ENCODE measurements around the gene SRPK2.
"Not testable (repeated sequence)": the region's sequence is repeated elsewhere in the genome, so short reads cannot be mapped to it uniquely, and the experiment has no call there.

The SRPK2 gene

GRCh38 chr7:105256761-105257231, 131.9 kb downstream of the SRPK2 start:
- DNase-seq, result no peak

DNA sequence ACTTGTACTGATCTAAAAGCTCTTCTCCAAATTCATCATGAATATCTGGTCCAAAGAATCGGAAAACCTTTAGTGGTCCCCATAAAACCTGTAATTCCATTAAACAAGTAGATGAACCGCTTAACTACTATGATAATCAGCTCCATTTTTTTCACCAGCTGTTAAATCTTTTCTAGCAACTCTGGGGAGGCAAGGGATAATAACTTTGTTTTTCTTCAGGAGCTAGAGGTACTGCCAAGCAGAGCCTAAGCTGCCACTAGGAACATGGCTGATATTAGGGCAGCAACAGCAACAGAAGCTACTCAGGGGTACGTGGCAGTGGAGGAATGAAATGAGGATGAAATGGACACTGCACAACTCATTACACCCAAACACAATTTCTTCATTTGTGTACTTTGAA, 138.0 kb downstream of the SRPK2 start:
- DNase-seq, result no peak

DNA sequence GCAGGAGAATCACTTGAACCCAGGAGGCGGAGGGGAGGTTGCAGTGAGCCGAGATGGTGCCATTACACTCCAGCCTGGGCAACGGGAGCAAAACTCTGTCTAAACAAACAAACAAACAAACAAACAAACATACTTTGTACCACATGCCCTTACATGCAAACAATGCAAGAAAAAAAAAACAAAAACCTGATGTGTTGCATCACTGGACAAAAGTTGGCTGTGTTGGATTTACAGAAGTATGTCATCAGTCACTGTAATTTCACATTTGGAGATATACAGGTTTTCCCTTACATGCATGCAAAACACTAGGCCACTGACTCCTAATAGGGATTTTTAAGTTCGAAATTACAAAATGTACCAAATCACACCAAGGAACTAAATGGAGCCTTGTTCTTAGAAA, 138.5 kb downstream of the SRPK2 start:
- no peak for DNase-seq

DNA sequence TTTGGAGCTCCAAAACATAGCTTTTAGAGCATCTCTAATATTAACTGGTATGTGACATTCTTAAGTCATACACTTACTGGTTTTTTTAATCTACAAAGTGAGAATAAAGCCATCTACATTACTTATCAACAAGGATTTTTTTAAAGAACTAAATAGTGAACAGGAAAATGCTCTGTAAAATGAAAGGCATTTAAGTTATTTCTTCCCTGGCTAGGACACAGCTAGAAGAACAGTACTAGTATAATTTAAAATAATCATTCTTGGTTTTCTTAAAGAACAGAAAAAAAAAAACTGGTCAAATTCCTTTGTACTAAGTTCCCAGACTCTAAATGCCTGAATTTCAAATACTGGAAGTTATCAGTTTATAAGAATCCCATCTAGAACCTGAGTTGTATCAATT, 139.5 kb downstream of the SRPK2 start:
- no peak for DNase-seq

DNA sequence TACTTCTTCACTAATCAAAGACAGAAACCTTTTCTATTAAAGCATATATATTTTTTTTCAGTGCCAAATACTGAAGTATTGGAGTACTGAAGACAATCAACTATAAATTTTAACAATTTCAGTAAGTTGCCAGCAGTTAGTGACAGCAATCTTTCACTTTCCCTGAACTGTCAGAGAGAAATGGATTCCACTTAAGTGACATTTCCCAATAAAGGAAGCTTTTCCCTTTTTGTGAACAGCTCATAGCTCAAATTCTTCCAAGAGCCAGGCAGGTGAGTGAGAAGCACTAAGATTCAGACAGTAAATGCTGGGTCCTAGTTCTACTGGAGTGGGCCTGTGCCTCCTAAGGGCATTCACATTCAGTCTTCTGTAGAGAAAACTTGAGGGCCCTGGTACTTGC, 142.0 kb downstream of the SRPK2 start:
- DNase-seq, result no peak

DNA sequence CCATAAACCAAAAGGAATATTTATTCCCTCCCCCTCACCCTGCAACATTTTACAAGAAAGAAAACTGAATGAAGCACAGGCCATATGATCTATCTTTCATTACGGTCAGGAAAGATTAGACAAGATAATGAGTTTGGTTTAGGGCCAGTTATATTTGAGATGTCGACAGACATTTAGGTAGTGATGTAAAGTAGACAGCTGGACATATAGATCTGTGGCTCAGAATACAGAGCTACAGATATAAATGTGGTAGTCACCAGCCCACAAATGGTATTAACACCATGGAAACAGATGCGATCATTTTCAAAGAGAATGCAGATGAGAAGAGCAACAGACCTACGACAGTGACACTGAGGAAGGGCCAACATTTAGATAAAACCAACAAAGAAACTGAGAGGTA, 142.5 kb downstream of the SRPK2 start:
- peak; percentile 38 for DNase-seq

DNA sequence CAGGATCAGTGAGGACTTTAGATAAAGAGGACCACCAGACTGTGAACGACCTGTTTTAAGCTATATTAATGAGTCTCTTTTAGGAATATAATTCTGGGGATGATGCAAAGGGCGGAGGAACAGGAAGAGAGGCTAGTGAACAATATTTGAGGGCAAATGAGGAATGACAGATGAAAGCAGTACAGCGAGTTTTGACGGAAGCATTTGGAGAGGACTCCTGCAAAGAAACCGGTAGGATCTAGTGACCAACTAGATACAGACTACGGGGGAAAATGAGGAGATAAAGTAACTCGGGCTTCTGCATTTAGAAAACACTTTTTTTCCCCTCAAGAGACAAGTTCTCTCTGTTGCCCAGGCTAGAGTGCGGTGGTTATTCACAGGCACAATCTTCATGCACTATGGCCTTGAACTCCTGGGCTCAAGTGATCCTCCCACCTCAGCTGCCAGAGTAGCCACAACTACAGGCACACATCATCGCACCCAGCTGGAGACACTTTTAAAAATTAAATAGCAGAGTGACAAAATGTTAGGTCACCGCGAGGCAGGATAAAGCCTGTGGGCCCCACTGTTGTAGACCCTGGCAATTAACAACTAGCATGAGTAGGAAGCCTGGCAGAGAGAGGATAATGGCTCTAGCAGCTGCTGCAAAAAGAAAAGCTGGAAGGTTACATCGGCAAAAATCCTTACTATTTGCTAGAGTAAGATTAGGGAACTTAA, 143.2 kb downstream of the SRPK2 start:
- no peak for DNase-seq

DNA sequence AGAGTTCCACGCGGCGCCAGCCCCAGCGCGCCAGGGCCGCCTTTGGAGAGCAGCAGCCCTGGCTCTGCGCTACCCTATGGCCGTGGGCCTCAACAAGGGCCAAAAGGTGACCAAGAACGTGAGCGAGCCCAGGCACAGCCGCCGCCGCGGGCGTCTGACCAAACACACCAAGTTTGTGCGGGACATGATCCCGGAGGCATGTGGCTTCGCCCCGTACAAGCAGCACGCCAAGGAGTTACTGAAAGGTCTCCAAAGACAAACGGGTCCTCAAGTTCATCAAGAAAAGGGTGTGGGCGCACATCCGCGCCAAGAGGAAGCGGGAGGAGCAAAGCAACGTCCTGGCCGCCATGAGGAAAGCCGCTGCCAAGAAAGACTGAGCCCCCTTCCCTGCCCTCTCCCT, 144.1 kb downstream of the SRPK2 start:
- no peak for DNase-seq

GRCh38 chr7:105241198-105241597, 147.5 kb downstream of the SRPK2 start:
- no peak for DNase-seq

DNA sequence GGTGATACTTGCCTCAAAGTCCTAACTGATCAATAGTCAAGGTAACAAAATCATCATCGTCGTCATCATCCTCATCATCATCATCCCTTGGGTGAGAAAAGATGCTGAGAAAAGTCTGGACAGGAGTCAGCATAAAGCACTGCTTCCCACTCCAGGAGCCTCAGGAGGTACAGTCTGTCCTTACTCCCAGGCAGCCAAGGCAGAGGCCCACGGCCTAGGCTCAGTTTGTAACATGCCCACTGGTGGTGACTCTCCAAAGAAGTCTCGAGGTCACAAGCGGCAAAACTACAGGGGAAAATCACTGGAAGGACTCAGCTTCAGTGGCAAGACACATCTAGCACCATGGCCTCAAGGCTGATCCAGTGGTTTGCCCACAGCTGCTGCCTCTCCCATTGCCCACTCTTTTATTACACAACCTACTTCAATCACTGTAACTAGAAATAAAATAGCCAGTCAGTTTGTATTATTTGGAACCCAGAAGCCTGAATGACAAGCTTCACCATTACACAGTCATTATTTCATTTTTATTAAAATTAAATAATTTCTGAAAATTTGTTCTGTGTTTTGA, 150.4 kb downstream of the SRPK2 start:
- DNase-seq, result no peak

- no peak for DNase-seq
These were observed 153.8 kb downstream of the SRPK2 start for GRCh38 chr7:105234886-105235285.

- not testable (repeated sequence) for DNase-seq
These were observed 155.9 kb downstream of the SRPK2 start for GRCh38 chr7:105232829-105233291.

DNA sequence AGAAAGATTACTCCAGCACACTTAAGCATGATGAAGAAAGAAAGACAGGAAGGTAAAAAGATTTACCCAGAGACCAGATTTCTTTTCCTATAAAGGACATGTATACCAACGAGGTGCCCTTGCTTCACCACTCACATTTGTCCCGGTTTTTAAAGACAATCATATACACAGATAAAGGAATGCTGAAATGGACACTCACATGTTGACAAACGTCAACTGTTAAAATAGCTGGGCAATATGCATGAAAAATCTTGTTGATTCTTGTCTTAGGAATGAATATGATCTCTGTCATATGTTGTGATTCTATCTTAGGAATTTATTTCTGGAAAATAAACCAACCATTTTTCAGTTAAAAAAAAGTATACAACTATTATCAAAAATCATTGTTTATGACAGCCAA, 158.2 kb downstream of the SRPK2 start:
- DNase-seq, result no peak

DNA sequence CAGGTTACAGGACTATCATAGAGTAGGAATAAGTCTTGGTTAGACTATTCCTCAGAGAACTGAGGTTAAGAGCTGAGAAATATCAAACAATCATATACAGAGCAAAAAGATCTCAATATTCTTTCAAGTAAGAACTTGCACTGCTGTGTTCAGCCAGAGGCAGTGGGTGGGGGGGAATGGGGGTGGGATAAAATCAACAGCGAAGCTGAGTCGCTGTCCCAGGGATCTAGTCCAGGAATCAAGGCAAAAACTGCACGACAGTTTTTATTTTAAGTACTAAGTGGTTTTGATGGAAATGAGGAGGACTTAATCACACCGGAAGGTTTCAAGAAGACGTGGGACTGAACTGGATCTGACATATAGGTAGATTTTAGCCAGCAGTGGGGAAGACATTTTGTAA, 159.1 kb downstream of the SRPK2 start:
- no peak for DNase-seq

- DNase-seq, result no peak
These were observed 160.2 kb downstream of the SRPK2 start for GRCh38 chr7:105228555-105228954.

- DNase-seq, result no peak
These were observed 161.3 kb downstream of the SRPK2 start for GRCh38 chr7:105227391-105227790.

DNA sequence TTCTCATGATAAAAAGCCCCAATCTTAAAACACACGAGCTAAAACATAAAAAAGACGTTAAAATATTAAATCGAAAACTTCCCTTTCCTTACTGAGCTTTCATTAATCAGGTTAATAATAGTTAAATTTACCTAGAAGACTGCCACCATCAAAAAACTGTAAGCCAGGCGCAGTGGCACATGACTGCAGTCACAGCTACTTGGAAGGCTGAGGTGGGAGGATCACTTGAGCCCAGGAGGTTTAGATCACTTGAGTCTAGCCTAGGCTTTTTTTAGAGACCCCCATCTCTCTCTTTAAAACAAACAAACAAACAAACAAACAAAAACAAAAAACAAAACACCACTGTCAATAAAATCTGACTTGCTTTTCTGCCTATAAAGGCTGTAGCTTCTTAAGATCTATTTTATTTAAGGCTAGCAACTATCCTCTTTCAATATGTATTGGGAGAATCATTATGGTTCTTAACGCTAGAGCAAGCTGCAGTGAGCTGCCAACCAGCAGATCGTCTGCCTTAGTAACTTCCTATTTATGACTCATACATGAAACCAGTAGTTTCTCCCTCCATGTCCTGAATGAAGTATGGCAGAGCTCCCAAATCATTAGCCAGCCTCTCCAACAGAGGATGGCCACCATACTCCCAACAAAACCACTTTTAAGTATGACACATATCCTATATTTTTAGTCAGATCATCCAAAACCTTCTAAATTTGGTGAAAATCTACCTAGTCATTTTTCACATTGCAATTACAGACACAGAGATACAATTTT, 163.7 kb downstream of the SRPK2 start:
- peak; percentile 55 for DNase-seq

GRCh38 chr7:105222953-105223352, 165.8 kb downstream of the SRPK2 start:
- DNase-seq, result no peak

GRCh38 chr7:105219771-105220160, 169.0 kb downstream of the SRPK2 start:
- no peak for DNase-seq

DNA sequence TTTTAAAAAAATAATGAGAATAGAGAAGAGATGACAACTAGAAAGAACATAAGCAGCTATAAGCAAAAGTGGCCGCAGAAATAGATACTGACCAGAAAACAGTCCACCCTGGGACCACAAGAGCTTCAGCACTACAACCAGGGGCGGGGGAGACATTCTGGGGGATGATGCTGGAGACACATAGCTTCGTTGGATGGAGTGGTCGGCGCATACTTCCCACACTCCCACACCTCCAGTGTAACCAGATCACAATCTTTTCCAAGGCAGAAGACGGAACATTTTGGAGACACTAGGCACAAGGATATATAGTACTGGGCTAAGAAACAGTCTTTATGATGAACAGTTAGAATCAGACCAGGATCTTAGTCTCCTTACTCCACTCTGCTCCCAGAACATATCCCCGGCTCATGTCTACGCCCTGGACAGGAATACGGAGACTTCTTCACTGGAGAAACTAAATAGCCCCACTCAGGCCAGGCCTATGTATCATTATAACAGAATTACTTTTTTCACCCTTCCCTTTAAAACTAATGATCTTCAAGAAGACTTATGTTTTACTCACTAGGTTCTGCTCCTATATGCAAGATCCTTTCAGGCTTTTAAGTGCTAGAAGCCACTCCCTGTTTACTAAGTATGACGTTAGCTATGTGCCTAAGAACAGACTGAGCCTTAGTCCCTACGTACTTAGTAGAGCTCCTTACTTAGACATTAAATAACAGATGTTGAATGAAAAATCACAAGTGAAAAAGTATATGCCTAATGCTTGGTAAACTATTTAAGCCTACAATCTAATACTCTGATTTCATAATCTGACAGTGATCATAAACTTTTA, 169.6 kb downstream of the SRPK2 start:
- no peak for DNase-seq

DNA sequence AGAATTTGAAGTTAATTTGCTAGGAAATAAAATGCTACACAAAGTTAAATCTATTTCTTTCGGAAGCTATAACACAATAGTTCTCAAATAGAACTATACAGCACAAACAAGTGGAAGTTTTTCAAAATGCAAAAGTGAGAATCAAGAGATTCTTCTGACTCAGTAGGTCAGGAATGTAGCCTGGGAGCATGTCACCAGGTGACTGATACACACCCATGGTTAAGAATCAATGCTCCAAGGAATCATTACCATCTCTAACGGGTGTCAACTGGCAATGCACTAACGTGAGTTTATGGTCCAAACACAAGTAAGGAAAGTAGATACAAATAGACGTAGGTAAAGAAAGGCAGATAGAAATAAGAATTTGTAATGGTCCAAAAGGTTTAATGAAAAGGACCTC, 170.5 kb downstream of the SRPK2 start:
- no peak for DNase-seq

GRCh38 chr7:105216786-105217185, 171.9 kb downstream of the SRPK2 start:
- DNase-seq, result no peak

DNA sequence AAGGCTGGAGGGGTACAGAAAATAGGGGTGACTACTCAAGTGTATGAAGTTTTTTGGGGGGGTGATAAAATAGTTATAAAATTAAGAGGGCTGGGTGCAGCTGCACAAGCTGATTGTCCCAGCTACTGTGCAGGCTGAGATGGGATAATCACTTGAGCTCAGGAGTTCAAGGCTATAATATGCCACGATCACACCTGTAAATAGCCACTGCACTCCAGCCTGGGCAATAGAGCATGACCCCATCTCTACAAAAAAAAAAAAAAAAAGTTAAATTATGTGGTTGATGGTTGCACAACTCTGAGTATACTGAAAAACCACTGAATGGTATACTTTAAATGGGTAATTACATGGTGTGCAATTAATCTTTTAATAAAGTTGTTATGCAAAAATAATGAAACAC, 172.9 kb downstream of the SRPK2 start:
- DNase-seq, result no peak

Data from hematopoietic multipotent progenitor cell treated with erythropoietin and hydrocortisone succinate and interleukin-3 and kit ligand, for 8 days (in vitro differentiated cells).